Stimulated activated effector memory CD8-positive, alpha-beta T cell treated with anti-CD3 and anti-CD28 coated beads, Interleukin-12 subunit alpha, Interleukin-12 subunit beta, amount 100 ng/mL, for 72 hours (primary cell): ENCODE data around the gene ECSIT.
"Not testable (repeated sequence)": the region's sequence is repeated elsewhere in the genome, so short reads cannot be mapped to it uniquely, and the experiment has no call there.

Experiments used
- ATAC-seq: fragments of 150-1000 bp; cut with Tn5 transposase; 2 replicates; pipeline ENCODE4 v1.10.0; 2021
- DNase-seq, 2 donors: peaks; one replicate each; pipeline ENCODE4 v3.0.0; 2021 to 2022; ENCODE audit warnings: low spot score in 2 of 2
- H3K27ac Mint-ChIP-seq: one replicate; pipeline ENCODE4 v1.8.0; 2022; ENCODE audit warnings: mild to moderate bottlenecking, mixed read lengths
- H3K36me3 Mint-ChIP-seq: one replicate; pipeline ENCODE4 v1.8.0; 2022; ENCODE audit warnings: mild to moderate bottlenecking, mixed read lengths
- H3K4me1 Mint-ChIP-seq: one replicate; pipeline ENCODE4 v1.8.0; 2022; ENCODE audit warnings: mixed read lengths
- H3K4me3 Mint-ChIP-seq: one replicate; pipeline ENCODE4 v1.8.0; 2022; ENCODE audit warnings: mild to moderate bottlenecking, mixed read lengths
- H3K9me3 Mint-ChIP-seq: one replicate; pipeline ENCODE4 v1.8.0; 2022; ENCODE audit warnings: mixed read lengths

The ECSIT gene

GRCh38 chr19:11478167-11479089 is 50.5 kb downstream of the ECSIT start:
- DNase-seq = no peak
- Mint-ChIP-seq H3K27ac (no peak overlapping the region), H3K36me3 (peaks cover 15% of the 10 kb centered on the region), H3K4me3 (peak overlapping the region; percentile 31), H3K9me3 (no peaks in the 10 kb centered on the region), H3K4me1 (peaks cover 34% of the 10 kb centered on the region)
- no peak for ATAC-seq

- no peaks in the 10 kb centered on the region for H3K36me3 Mint-ChIP-seq
- H3K9me3 Mint-ChIP-seq = no peaks in the 10 kb centered on the region
- H3K27ac Mint-ChIP-seq = no peak overlapping the region
- H3K4me1 Mint-ChIP-seq = peaks cover 12% of the 10 kb centered on the region
- DNase-seq = no peak
- no peak for ATAC-seq
- H3K4me3 Mint-ChIP-seq = no peak overlapping the region
Observed at GRCh38 chr19:11475861-11476260, 53.1 kb downstream of the ECSIT start.

- not testable (repeated sequence) for DNase-seq, H3K36me3 Mint-ChIP-seq
Observed at GRCh38 chr19:11475343-11475742, 53.6 kb downstream of the ECSIT start.

GRCh38 chr19:11473725-11474124 is 55.2 kb downstream of the ECSIT start:
- Mint-ChIP-seq H3K36me3 (no peaks in the 10 kb centered on the region), H3K4me3 (no peak overlapping the region), H3K4me1 (peaks cover 5% of the 10 kb centered on the region), H3K9me3 (no peaks in the 10 kb centered on the region), H3K27ac (no peak overlapping the region)
- no peak for DNase-seq
- peak; percentile 31 for ATAC-seq

More at GRCh38 chr19:11475343-11475742, 53.6 kb downstream of the ECSIT start:
- not testable (repeated sequence) for H3K9me3 Mint-ChIP-seq, H3K27ac Mint-ChIP-seq, ATAC-seq, H3K4me3 Mint-ChIP-seq
- peaks cover 12% of the 10 kb centered on the region for H3K4me1 Mint-ChIP-seq

- H3K27ac Mint-ChIP-seq, DNase-seq, H3K9me3 Mint-ChIP-seq, H3K36me3 Mint-ChIP-seq, H3K4me1 Mint-ChIP-seq, ATAC-seq, H3K4me3 Mint-ChIP-seq: not testable (repeated sequence)
Observed at GRCh38 chr19:11468266-11468845, 60.6 kb downstream of the ECSIT start.

GRCh38 chr19:11465600-11465999 is 63.3 kb downstream of the ECSIT start:
- Mint-ChIP-seq H3K9me3 (no peaks in the 10 kb centered on the region), H3K27ac (no peak overlapping the region)

GRCh38 chr19:11464333-11465265 is 64.3 kb downstream of the ECSIT start:
- Mint-ChIP-seq H3K36me3 (no peaks in the 10 kb centered on the region), H3K4me1 (peaks cover 5% of the 10 kb centered on the region), H3K9me3 (no peaks in the 10 kb centered on the region), H3K27ac (no peak overlapping the region), H3K4me3 (no peak overlapping the region)
- DNase-seq = no peak
- ATAC-seq = peak; percentile 55

More at GRCh38 chr19:11465600-11465999, 63.3 kb downstream of the ECSIT start:
- ATAC-seq = no peak
- H3K36me3 Mint-ChIP-seq = no peaks in the 10 kb centered on the region
- H3K4me3 Mint-ChIP-seq = no peak overlapping the region
- peaks cover 5% of the 10 kb centered on the region for H3K4me1 Mint-ChIP-seq
- DNase-seq = no peak

- peaks cover 5% of the 10 kb centered on the region for H3K4me1 Mint-ChIP-seq
- H3K36me3 Mint-ChIP-seq = no peaks in the 10 kb centered on the region
- DNase-seq (no peak), ATAC-seq (peak; percentile 77)
- no peak overlapping the region for H3K27ac Mint-ChIP-seq
- H3K4me3 Mint-ChIP-seq = no peak overlapping the region
- no peaks in the 10 kb centered on the region for H3K9me3 Mint-ChIP-seq
Observed at GRCh38 chr19:11463391-11463790, 65.5 kb downstream of the ECSIT start.

- peaks cover 5% of the 10 kb centered on the region for H3K4me1 Mint-ChIP-seq
- H3K4me3 Mint-ChIP-seq = no peak overlapping the region
- DNase-seq (no peak), ATAC-seq (no peak)
- H3K9me3 Mint-ChIP-seq = no peaks in the 10 kb centered on the region
- no peak overlapping the region for H3K27ac Mint-ChIP-seq
- no peaks in the 10 kb centered on the region for H3K36me3 Mint-ChIP-seq
Observed at GRCh38 chr19:11461453-11461852, 67.5 kb downstream of the ECSIT start.

GRCh38 chr19:11460207-11460606 is 68.7 kb downstream of the ECSIT start:
- ATAC-seq = no peak
- no peak for DNase-seq
- Mint-ChIP-seq H3K4me3 (no peak overlapping the region), H3K36me3 (no peaks in the 10 kb centered on the region), H3K27ac (no peak overlapping the region), H3K4me1 (peaks cover 5% of the 10 kb centered on the region), H3K9me3 (no peaks in the 10 kb centered on the region)

- ATAC-seq, H3K36me3 Mint-ChIP-seq, H3K27ac Mint-ChIP-seq, DNase-seq, H3K9me3 Mint-ChIP-seq, H3K4me1 Mint-ChIP-seq, H3K4me3 Mint-ChIP-seq: not testable (repeated sequence)
Observed at GRCh38 chr19:11458912-11459311, 70.0 kb downstream of the ECSIT start.

GRCh38 chr19:11458236-11458900 is 70.6 kb downstream of the ECSIT start:
- ATAC-seq = no peak
- no peaks in the 10 kb centered on the region for H3K36me3 Mint-ChIP-seq
- H3K4me3 Mint-ChIP-seq = no peak overlapping the region
- H3K9me3 Mint-ChIP-seq = no peaks in the 10 kb centered on the region
- DNase-seq = no peak
- H3K27ac Mint-ChIP-seq = no peak overlapping the region
- peaks cover 3% of the 10 kb centered on the region for H3K4me1 Mint-ChIP-seq

GRCh38 chr19:11457831-11458230 is 71.1 kb downstream of the ECSIT start:
- H3K4me3 Mint-ChIP-seq = no peak overlapping the region
- ATAC-seq (no peak), DNase-seq (no peak)
- H3K9me3 Mint-ChIP-seq = no peaks in the 10 kb centered on the region
- no peak overlapping the region for H3K27ac Mint-ChIP-seq
- no peaks in the 10 kb centered on the region for H3K36me3 Mint-ChIP-seq
- H3K4me1 Mint-ChIP-seq = no peaks in the 10 kb centered on the region

- Mint-ChIP-seq H3K9me3 (no peaks in the 10 kb centered on the region), H3K27ac (no peak overlapping the region), H3K4me1 (no peaks in the 10 kb centered on the region), H3K4me3 (no peak overlapping the region), H3K36me3 (no peaks in the 10 kb centered on the region)
- no peak for ATAC-seq
- DNase-seq = no peak
Observed at GRCh38 chr19:11457115-11457514, 71.8 kb downstream of the ECSIT start.

- H3K9me3 Mint-ChIP-seq = no peaks in the 10 kb centered on the region
- H3K4me3 Mint-ChIP-seq = no peak overlapping the region
- ATAC-seq (no peak), DNase-seq (no peak)
- H3K4me1 Mint-ChIP-seq = no peaks in the 10 kb centered on the region
- H3K27ac Mint-ChIP-seq = no peak overlapping the region
- no peaks in the 10 kb centered on the region for H3K36me3 Mint-ChIP-seq
Observed at GRCh38 chr19:11456659-11457058, 72.3 kb downstream of the ECSIT start.
